ENCODE data around the gene TNFRSF14.

TNFRSF14 gene

GRCh38 chr1:2604156-2604843, 48.1 kb downstream of the TNFRSF14 start:
- no peak for DNase-seq

- no peak for DNase-seq
Observed at GRCh38 chr1:2604844-2605508, 48.8 kb downstream of the TNFRSF14 start.

GRCh38 chr1:2605509-2606395, 49.6 kb downstream of the TNFRSF14 start:
- no peak for DNase-seq

GRCh38 chr1:2606396-2606880, 50.3 kb downstream of the TNFRSF14 start:
- DNase-seq = no peak

- no peak for DNase-seq
Observed at GRCh38 chr1:2606881-2607621, 50.9 kb downstream of the TNFRSF14 start.

GRCh38 chr1:2607641-2608091, 51.5 kb downstream of the TNFRSF14 start:
- DNase-seq = no peak

GRCh38 chr1:2609319-2610035, 53.3 kb downstream of the TNFRSF14 start:
- no peak for DNase-seq

- no peak for DNase-seq
Observed at GRCh38 chr1:2610036-2610959, 54.1 kb downstream of the TNFRSF14 start.

- no peak for DNase-seq
Observed at GRCh38 chr1:2611031-2611501, 54.9 kb downstream of the TNFRSF14 start.

- DNase-seq = no peak
Observed at GRCh38 chr1:2611621-2612437, 55.7 kb downstream of the TNFRSF14 start.

- no peak for DNase-seq
Observed at GRCh38 chr1:2612591-2613365, 56.6 kb downstream of the TNFRSF14 start.

Measured in fibroblast of skin of abdomen (primary cell).